RWPE1 (cell line): ENCODE results near the gene CYFIP2.

ENCODE experiments used
- CTCF ChIA-PET: fragments of 350-600 bp; sonication (Branson Sonifier 250); formaldehyde crosslinking; extraction: SDS; loops from one replicate; lab custom pipeline; 2021; lab: Yijun Ruan, JAX
- POLR2A ChIA-PET: fragments of 400-600 bp; formaldehyde crosslinking; extraction: SDS; loops from one replicate; lab custom pipeline; 2020; ENCODE audit warnings: antibody characterized with exemption; ENCODE audit not compliant: low non-redundant PET; lab: Yijun Ruan, JAX
- DNase-seq: peaks from one replicate; pipeline ENCODE4 v3.0.0; 2012; ENCODE audit warnings: low spot score
- H3K27ac ChIP-seq: fragments of 450-650 bp; 2 replicates; pipeline ENCODE4 v1.5.1; 2017
- TF ChIP-seq, protein P1 (sequence below): fragments of 450-650 bp; conservative IDR thresholded peaks from 2 replicates; pipeline ENCODE4 v1.5.1; 2017; ENCODE audit warnings: low read depth, mild to moderate bottlenecking

The CYFIP2 gene

GRCh38 chr5:157289164-157289819 is 23.4 kb downstream of the CYFIP2 start:
- no peak overlapping the region for H3K27ac ChIP-seq
- ChIA-PET POLR2A (no interaction called here), CTCF (no interaction called here)
- TF ChIP-seq, protein P1, sequence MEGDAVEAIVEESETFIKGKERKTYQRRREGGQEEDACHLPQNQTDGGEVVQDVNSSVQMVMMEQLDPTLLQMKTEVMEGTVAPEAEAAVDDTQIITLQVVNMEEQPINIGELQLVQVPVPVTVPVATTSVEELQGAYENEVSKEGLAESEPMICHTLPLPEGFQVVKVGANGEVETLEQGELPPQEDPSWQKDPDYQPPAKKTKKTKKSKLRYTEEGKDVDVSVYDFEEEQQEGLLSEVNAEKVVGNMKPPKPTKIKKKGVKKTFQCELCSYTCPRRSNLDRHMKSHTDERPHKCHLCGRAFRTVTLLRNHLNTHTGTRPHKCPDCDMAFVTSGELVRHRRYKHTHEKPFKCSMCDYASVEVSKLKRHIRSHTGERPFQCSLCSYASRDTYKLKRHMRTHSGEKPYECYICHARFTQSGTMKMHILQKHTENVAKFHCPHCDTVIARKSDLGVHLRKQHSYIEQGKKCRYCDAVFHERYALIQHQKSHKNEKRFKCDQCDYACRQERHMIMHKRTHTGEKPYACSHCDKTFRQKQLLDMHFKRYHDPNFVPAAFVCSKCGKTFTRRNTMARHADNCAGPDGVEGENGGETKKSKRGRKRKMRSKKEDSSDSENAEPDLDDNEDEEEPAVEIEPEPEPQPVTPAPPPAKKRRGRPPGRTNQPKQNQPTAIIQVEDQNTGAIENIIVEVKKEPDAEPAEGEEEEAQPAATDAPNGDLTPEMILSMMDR = no peak
- no peak for DNase-seq

GRCh38 chr5:157290156-157290980 is 24.4 kb downstream of the CYFIP2 start:
- CTCF ChIA-PET = no interaction called here
- H3K27ac ChIP-seq = no peak overlapping the region
- no peak for DNase-seq
- TF ChIP-seq, protein P1 = no peak
- POLR2A ChIA-PET = no interaction called here

- no peak overlapping the region for H3K27ac ChIP-seq
- DNase-seq = no peak
- TF ChIP-seq, protein P1 = no peak
- ChIA-PET POLR2A (no interaction called here), CTCF (no interaction called here)
Observed at GRCh38 chr5:157290981-157291711, 25.2 kb downstream of the CYFIP2 start.

DNA sequence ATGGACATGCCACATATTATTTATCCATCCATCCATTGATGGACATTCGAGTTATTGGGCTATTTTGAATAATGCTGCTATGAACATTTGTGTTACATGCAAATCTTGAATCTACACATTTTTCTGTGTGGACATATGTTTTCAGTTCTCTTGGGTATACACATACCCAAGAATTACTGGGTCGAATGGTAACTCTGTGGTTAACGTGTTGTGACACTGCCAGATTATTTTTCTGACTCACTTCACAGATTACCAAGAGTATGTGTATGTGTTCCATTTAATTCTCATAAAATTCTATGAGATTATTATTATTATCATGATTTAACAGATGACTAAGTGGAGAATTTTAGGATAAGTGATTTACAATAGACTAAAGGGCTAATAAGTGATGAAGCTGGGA is 26.7 kb downstream of the CYFIP2 start:
- TF ChIP-seq, protein P1 = no peak
- ChIA-PET CTCF (interaction anchor here (0.6 kb wide), 2 partner anchors 23 to 117 kb away, joined by 4 read pairs; no protein-coding TSS in a partner anchor), POLR2A (no interaction called here)
- DNase-seq = no peak
- no peak overlapping the region for H3K27ac ChIP-seq

- ChIA-PET POLR2A (no interaction called here), CTCF (interaction anchor here (0.7 kb wide), 1 partner anchor 42 kb away, joined by 4 read pairs; no protein-coding TSS in a partner anchor)
- TF ChIP-seq, protein P1 = no peak
- H3K27ac ChIP-seq = no peak overlapping the region
- no peak for DNase-seq
Observed at GRCh38 chr5:157294407-157295091, 28.6 kb downstream of the CYFIP2 start.
